Esophagus mucosa (tissue), 1 donor: Measurements from ENCODE around the gene SPIC. TPM values are rescaled to one million over a fixed set of nuclear protein-coding genes. Genes with fewer than 3 reads are reported as not detected.
A peak's percentile ranks its signal among the peaks of the same experiment; 100 is the strongest.
"Not testable (repeated sequence)": the region's sequence is repeated elsewhere in the genome, so short reads cannot be mapped to it uniquely, and the experiment has no call there.

Experiments used
- ATAC-seq: fragments of 200-7000 bp; cut with Tn5 transposase; one replicate; pipeline ENCODE4 v1.9.1; 2020
- total RNA-seq: library from RNA; stranded (reverse); gene quantifications from one replicate; pipeline ENCODE4 v1.2.4, GENCODE V29; 2023
- donor health status: DM: yes; HTN: yes; CAD: no.

The SPIC gene
- 0.16 TPM for total RNA-seq

DNA sequence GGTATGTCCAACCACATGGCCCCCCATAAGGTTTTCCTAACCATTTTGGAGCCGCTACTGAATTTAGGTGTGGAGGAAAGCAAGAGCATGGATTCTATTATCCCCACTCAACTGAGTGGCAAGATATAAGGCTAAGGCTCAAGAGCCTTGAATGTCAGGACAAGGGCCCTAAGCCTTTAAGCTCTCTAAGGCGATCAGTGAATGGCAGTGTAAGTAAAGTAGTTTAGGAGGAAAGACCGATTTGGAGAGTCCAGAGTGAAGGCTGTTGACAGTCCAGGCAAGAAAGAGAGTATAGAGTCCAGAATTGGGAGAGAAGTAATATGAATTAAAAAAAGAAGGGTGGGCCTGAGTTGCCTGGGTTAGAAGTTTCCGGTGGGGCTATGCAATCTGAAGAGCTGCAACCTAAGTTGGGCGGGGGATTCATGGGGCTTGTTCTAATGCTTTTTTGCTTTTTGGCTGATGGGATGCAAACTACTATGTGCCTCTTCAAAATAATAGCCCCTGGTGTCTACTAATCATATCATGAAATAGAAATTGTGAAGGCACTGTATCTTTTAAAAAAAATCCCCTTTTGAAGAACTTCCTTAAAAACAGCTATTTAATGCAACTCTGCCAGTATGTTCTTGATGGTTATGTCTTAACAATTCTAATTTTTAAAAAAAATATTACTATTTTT, at the start of gene SPIC:
Gene SPIC (plus strand): TSS at position 626 of the 676 bp plus-strand sequence. CDS start 1,569 bp downstream, outside the sequence.
- ATAC-seq, result no peak

DNA sequence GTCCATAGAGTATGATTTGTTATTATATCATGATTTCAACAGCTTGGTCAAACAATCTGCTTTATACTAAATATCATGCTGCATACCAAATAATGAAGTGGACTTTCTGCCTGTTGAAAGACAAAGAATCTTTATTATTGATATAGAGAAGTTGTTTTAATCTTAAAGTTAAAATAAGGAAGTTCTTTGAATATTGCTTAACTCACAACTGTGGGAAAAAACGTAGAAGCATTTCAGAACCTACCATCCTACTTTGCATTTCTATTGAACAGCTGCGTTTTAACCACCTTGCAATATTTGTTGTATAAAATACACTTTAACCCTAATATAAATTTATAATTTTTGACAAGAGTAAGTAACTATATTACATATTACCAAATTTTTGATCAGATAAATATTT, 44.7 kb upstream of the SPIC start:
- no peak for ATAC-seq

DNA sequence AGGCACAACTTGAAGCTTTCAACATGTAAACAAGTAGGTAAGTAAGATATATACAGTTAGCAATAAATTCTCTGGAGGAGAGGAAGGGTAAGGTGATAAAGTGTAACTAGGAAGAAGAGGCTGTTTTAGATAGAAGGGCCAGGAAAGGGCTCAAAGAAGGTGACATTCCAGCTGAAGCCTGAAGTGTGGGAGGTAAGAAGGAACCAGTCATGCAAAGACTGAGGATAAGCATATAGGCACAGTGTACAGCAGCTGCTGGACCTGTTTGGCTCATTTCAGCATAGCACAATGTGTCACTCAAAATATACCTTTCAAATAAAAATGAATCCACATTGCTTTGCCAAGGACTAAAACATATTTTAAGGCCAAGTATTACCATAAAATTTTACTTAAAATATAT, 39.0 kb upstream of the SPIC start:
- ATAC-seq, result peak; percentile 78

DNA sequence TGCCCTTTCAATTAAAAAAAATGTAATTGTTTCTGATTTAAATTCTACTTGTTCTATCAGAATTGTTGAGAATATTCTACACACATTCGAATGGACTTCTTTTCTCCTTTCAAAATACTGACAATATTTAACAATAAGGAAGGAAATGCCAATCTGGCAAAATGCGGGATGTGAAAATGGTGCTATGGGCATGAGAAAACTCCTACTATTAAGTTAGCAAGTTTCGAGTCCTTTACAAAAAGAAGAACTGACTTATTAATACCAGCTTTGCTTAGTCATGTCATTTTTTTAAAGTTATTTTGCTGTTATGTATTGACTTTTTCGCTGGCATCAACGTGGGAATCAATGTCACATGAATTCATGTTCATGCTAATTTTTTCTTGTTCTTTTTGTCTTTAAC, 35.9 kb upstream of the SPIC start:
- ATAC-seq, result no peak

DNA sequence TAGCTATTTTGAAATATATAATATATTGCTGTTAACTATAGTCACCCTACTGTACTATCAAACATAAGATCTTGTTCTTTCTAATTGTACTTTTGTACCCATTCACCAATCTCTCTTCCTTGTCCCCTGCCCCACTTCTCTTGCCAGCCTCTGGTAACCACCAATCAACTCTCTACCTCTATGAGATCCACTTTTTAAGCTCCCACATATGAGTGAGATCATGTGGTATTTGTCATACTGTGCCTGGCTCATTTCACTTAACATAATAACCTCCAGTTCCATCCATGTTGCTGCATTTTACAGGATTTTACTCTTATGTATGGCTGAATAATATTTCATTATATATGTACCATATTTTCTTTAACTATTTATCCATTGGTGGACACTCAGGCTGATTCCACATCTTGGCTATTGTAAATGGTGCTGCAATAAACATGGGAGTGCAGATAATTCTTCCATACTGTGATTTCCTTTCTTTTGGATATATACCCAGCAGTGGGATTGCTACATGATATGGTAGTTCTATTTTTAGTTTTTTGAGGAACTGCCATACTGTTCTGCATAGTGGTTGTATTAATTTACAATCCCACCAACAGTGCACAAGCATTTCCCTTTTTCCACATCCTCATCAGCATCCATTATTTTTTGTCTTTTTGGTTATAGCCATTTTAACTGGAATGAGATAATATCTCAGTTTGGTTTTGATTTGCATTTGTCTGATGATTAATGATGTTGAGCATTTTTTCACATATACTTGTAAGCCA, 33.5 kb upstream of the SPIC start:
- ATAC-seq, result no peak

DNA sequence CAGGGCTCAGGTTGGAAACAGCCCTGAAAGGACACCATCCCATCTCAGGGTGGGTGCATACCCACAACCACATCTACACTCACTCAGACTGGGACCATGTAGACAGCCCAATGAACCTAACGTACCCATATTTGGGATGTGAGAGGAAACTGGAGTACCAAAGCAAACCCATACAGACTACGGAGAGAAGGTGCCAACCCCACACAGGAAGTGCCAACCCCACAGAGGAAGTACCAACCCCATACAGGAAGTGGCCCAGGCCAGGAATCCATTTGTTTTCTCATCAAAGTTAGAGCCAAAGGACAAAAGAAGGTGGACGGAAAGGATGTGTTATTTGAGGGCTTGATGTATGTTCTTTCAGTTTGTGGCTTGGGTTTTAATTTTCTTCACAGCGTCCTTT, 19.5 kb upstream of the SPIC start:
- ATAC-seq, result peak; percentile 10

DNA sequence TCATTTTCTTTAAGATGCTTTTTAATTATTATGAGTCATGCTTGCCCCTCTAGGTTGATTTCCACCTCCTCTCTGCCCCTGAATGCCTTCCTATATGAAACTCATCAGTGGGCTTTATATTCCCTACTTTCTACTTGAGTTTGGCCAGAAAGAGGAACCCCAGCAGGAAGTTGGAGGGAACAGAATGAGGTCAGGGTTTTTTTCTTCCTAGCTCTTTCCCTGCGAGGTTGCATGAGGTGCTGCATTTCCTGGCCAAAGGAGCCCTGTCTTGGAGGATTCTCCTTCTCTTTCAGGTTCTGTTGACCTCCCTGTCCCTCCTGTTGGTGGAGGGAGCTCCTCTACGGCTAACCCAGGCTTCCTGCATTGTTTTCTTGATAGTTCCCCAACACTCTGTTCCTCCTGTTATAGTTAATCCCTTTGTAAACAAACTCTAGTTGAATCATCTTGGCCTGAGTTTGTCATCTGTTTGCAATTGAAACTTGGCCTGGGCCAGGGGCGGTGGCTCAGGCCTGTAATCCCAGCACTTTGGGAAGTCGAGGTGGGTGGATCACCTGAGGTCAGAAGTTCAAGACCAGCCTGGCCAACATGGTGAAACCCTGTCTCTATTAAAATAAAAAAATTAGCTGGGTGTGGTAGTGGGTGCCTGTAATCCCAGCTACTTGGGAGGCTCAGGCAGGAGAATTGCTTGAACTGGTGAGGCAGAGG, 15.3 kb upstream of the SPIC start:
- ATAC-seq, result peak; percentile 98

DNA sequence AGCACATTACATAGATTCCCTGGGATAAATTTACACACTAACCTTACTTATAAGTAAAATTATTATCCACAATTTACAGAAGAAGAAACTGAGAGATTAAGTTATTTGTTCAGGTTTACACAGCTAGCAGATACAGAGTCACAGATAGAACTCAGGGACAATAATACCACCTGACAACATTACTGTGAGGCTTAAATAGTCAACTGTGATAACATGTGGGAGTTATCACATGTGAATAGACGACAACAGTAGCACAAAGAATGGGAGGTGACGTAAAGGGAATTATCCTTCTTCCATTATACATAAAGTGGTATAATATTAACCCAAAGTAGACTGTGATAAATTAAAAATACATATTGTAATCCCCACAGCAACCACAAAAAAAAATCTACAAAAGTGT, 6.2 kb upstream of the SPIC start:
- no peak for ATAC-seq

DNA sequence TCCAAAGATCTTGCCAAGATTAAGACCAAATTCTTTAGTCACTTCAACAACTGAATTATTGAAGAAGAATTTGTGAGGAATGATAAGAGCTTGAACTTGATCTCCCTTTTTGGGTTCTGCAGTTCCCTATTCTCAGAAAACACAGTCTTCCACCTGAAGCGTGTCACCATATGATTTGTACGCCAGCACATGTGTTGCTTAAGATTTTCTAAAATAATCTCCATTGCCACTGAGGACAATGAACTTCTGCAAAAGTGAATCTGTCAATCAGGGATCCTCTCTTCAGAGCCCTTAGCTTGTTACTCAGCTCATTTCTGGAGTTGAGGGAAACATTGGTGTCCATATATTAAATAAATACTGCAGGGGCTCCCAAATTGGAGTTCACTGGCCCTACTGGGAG, 4.2 kb upstream of the SPIC start:
- no peak for ATAC-seq

DNA sequence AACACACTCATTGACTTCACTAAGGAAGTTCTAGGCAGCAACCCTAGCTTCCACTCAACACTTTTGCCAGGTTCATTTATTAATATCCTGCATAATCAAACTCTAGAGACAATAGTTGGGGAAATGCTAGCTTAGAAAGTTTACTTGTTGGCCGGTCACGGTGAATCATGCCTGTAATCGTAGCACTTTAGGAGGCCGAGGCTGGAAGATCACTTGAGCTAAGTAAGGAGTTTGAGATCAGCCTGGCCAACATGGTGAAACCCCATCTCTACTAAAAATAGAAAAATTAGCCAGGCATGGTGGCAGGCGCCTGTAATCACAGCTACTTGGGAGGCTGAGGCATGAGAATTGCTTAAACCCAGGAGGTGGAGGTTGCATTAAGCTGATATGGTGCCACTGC, 3.3 kb upstream of the SPIC start:
- not testable (repeated sequence) for ATAC-seq

DNA sequence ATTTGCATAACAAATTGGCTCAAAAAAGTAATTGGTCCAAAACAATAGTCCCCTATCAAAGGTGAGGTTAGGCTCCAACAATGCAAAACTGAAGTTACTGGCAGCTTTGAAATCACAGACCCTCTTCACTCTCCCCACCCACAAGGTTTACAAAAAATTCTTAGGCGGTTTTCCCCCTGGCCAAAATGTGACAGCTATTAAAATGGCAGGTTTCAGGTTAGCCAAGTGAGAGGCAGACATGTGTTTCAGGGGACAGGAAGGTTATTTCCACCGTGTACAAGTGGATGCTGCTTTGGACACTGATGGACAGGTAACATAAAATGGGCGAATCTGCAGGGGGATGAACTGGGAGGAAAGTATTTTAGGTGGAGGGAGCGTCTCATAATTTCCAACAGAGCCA, 888 bp upstream of the SPIC start:
- ATAC-seq, result no peak

DNA sequence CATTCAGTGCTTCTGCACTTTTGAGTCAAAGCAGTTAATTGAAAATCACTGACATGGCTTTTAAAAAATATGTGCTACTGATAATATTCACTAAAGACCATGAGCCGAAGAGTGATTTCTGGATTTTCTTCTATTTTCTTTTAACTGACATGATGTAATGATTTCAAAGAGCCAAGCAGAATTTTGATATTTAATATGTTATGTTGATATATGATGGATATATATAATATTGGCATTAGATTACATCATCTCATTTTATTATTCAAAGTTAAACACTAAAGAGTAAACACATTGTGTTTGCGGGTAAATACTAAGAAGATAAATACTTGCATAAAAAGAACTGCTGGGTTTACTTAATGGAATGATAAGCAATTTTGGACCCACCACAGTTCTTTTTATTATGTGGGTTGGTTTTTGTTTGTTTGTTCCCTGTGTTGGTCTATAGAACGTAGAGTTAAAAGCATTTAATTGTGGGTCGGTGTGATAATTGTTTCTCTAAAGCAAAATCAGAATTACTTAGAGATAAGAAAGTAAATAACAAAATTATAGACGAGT, 692 bp downstream of the SPIC start:
- ATAC-seq, result no peak

DNA sequence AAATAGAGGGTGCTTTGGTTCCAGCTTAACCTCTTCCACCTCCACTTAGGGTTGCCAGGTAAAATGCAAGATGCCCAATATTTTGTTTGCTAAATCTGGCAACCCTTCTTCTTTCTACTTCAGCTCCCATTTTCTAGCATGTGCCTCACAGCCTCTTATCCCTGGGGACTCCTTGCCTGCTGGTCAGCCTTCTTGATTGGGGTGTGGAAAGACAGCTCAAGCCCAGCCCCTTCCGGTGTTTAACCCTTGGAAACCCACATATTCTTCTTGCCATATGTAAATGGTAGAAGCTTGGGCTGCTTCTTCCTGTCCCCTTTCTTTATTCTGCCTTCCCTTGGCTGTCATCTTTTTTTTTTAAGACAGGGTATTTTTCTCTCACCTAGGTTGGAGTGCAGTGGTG, 5.7 kb downstream of the SPIC start:
- ATAC-seq, result no peak

DNA sequence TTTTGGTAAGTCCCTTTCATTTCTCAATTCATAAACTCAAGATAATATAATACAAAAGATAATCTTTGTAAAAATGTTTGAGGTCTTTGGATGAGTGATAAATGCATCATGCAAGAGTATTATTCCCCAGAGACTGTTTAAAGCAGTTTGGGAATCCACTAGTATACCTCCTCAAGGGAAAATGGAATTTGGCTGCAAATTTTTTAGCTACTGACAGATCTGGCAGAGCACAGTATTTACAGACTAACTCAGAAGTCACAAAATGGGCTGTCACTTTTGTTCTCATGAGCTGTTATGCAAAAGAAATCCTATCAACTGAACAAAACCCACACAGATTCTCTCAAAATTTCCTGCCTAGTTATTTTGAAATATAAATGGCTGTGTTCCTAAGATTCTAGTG, 9.9 kb downstream of the SPIC start:
- ATAC-seq, result no peak

DNA sequence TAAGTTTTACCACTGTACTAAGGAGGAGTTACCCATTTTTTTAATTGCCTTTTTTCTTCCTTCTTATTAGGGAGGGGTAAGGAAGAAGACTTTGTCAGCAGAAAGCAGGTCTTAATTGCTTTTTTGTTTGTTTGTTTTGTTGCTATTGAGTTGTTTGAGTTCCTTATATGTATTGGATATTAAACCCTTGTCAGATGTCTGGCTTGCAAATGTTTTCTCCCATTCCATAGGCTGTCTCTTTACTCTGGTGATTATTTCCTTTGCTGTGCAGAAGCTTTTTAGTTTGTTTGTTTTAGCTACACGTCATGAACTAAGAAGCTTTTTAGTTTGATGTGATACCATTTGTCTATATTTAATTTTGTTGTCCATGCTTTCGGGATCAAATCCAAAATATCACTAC, 13.3 kb downstream of the SPIC start:
- no peak for ATAC-seq

DNA sequence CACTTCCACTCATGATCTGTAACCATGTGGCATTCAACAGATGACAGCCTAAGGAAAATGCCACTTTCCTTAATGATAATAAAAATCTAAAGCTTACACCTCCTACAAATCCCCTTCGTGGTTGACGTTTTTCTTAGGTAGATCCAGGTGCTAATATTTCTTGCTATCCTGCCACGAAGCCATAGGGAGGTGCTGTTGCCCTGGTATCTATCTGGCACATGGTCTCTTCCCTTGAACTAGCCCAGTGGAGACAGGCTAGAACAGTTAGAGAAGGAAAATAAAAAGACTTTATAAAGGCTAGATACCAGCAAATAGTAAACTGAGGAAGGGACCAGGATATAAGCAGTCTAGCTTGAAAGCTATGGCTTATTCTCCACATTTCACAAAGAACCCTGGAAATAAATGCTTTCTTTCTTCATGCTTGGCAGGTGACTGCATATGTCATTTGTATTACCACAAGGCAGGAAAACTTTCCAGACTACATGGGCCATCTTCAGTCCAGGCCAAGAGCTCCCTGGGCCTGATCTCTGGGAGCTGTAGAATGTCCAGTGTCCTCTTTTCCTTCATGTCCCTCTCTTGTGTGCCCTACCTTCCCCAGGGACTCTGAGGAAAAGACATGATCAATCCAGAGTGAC, 15.3 kb downstream of the SPIC start:
- peak; percentile 50 for ATAC-seq

DNA sequence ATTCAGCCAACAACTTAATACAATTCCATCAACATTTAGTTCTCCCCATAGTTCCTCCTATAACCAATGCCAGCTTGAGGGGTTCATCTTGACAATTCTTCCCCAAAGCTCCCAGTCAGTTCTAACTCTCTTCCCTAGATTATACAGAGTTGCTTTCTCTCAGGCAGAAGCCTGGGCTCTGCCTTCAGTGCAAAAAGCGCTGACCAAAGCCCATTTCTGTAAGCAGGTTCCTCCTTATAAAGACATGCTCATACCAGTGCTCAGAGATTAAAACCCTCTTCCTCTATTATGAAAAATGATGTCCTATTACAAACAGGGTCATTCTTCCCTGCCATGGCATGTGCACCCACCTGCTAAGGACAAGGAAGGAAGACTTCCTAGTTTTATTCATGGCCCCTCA, 16.2 kb downstream of the SPIC start:
- no peak for ATAC-seq

DNA sequence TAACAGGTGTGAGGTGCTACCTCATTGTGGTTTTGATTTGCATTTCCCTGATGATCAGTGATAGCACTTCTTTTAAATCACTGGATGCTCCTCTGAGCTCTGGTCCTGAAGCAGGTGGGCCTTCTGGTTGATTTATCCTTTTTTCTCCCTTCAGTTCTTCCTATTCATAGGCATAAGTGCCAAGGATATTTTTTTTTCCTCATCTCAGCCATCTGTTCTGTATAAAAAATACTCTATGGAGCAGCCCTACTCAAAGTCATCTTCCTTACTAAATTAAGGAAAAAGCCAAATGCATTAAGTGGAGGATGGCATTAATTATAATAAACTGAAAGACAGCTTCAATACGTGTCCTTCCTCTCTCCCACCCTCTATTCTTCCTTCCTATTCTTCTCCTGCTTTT, 18.4 kb downstream of the SPIC start:
- no peak for ATAC-seq

DNA sequence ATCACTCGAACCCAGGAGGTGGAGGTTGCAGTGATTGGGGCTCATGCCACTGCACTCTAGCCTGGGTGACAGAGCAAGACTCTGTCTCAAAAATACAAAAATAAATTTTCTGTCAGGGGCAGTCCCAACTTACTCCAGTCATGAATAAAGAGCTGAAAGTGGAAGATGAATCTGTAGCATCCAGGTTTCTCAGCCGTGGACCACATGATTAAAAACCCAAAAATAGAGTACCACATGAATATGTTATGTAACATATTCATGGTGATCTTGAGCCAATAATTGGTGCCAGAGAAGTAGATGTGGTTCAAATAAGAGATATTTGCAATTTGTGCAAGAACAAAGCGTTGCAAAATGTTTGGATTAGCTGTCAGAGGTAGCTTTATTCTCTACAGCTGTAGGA, 23.1 kb downstream of the SPIC start:
- no peak for ATAC-seq

DNA sequence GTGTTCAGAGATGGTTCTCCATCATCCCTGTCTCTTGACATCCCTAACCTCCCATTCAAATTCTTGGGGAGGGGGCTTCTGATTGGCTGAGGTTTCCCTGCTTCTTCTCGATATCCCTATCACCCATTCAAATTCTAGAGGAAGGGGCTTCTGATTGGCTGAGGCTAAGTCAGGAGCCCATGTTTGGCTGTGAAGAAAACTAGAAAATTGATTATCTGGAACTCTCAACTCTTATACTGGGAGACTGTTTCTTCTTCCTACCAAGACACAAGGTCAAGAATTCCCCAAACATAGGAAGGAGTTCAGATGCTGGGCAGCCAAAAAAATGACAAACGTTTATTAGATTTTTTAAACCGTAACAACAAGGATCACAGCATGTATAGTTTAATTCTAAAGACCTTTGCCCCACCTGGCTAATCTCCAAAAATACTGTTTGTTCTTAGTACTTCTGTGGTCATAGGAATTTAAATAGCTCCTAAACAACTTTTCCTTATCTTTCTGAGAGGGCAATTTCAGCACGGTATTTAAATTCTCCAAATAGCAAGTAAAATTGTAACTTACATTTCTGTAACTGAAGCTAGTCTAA, 26.4 kb downstream of the SPIC start:
- ATAC-seq, result no peak

DNA sequence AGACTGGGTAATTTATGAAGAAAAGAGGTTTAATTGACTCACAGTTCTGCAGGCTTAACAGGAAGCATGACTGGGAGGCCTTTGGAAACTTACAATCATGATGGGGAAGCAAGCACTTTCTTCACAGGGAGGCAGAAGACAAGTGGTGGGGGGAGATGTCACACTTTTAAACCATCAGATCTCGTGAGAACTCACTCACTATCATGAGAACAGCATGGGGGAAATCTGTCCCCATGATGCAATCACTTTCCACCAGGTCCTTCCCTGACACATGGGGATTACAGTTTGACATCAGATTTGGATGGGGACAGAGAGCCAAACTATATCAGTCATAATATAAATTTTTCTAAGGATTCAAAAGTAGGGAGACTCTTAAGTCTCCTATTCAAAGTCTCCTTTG, 46.0 kb downstream of the SPIC start:
- no peak for ATAC-seq

DNA sequence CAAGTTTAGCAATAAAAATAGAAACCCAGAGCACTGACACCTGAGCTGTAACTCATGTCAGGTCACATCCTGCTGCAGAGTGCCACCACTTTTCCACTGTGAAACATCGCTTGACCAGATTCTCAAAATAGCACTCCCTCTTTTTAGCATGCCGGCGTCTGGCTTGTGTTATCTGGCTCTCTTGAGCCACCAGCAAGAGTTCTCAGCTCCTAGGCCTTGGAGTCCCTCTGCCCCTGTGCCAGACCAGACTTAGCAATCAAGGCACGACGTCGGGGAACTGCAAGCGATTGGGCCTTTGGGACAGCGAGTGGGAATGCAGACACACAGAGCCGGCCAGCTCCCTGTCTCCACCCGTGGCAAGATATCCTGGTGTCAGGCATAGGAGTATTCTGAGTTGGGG, 52.5 kb downstream of the SPIC start:
- no peak for ATAC-seq
